Keratinocyte (primary cell): ENCODE measurements around the gene B9D2. TPM values are rescaled to one million over a fixed set of nuclear protein-coding genes. Genes with fewer than 3 reads are reported as not detected.

Experiments used
- DNase-seq: peaks from one replicate; pipeline ENCODE4 v3.0.0-alpha.2; 2011; ENCODE audit warnings: low read depth, missing footprints, low spot score
- FAIRE-seq: peaks from 2 replicates; lab custom pipeline; 2011; peaks lifted over from hg19 to GRCh38; lab: Jason Lieb, UNC
- H2AFZ ChIP-seq: 2 replicates; pipeline ENCODE4 v1.6.0; 2012; ENCODE audit warnings: low read length, control low read depth, inconsistent platforms; ENCODE audit not compliant: control insufficient read depth
- H3K27ac ChIP-seq: 2 replicates; pipeline ENCODE4 v1.5.1; 2011; ENCODE audit warnings: low read length; ENCODE audit not compliant: control insufficient read depth, insufficient read depth
- H3K27me3 ChIP-seq: 3 replicates; pipeline ENCODE4 v1.6.0; 2011; ENCODE audit warnings: low read length; ENCODE audit not compliant: control insufficient read depth, insufficient read depth; ENCODE audit errors: extremely low read depth
- H3K36me3 ChIP-seq, 2 experiments: 2 replicates in 1 of 2; 3 replicates in 1 of 2; pipeline ENCODE4 v1.5.1; 2011; ENCODE audit warnings: low read length in 2 of 2, mild to moderate bottlenecking in 1 of 2; ENCODE audit not compliant: control insufficient read depth in 2 of 2, insufficient read depth in 2 of 2; ENCODE audit errors: extremely low read depth in 1 of 2
- H3K4me1 ChIP-seq: 3 replicates; pipeline ENCODE4 v1.5.1; 2011; ENCODE audit warnings: low read length; ENCODE audit not compliant: control insufficient read depth, insufficient read depth; ENCODE audit errors: extremely low read depth
- H3K4me2 ChIP-seq: 3 replicates; pipeline ENCODE4 v1.6.0; 2011; ENCODE audit warnings: low read depth, low read length; ENCODE audit not compliant: control insufficient read depth, insufficient read depth; ENCODE audit errors: extremely low read depth
- H3K4me3 ChIP-seq, 3 experiments: fragments of 200-600 bp in 1 of 3; sonication (generic) in 1 of 3; 2 replicates in 2 of 3; 3 replicates in 1 of 3; pipeline ENCODE4 v1.5.1; 2011 to 2016; ENCODE audit warnings: low read length in 3 of 3, mild to moderate bottlenecking in 3 of 3, control low read depth in 2 of 3, inconsistent platforms in 1 of 3, low read depth in 1 of 3, mixed read lengths in 1 of 3, mixed run types in 1 of 3, moderate library complexity in 1 of 3; ENCODE audit not compliant: control insufficient read depth in 2 of 3, insufficient read depth in 2 of 3; ENCODE audit errors: extremely low read depth in 1 of 3
- H3K79me2 ChIP-seq: 2 replicates; pipeline ENCODE4 v1.6.0; 2012; ENCODE audit warnings: low read length; ENCODE audit not compliant: control insufficient read depth, insufficient read depth
- H3K9ac ChIP-seq: 3 replicates; pipeline ENCODE4 v1.6.0; 2011; ENCODE audit warnings: low read length; ENCODE audit not compliant: control insufficient read depth, insufficient read depth; ENCODE audit errors: extremely low read depth
- H3K9me1 ChIP-seq: 3 replicates; pipeline ENCODE4 v1.6.0; 2011; ENCODE audit warnings: low read length; ENCODE audit not compliant: control insufficient read depth, insufficient read depth; ENCODE audit errors: extremely low read depth
- H3K9me3 ChIP-seq: 2 replicates; pipeline ENCODE4 v1.5.1; 2012; ENCODE audit warnings: low read depth, low read length; ENCODE audit not compliant: control insufficient read depth
- H4K20me1 ChIP-seq: 3 replicates; pipeline ENCODE4 v1.6.0; 2011; ENCODE audit warnings: low read length; ENCODE audit not compliant: control insufficient read depth, insufficient read depth; ENCODE audit errors: extremely low read depth
- CTCF ChIP-seq, 3 experiments: IDR thresholded peaks in 1 of 3; conservative IDR thresholded peaks in 1 of 3; optimal IDR thresholded peaks in 1 of 3; 2 replicates in 2 of 3; 3 replicates in 1 of 3; pipeline versions ENCODE3 to v1.5.1; 2011; ENCODE audit warnings: low read length in 3 of 3, mild to moderate bottlenecking in 3 of 3, moderate library complexity in 2 of 3, control low read depth in 1 of 3, inconsistent platforms in 1 of 3; ENCODE audit not compliant: insufficient read depth in 2 of 3; ENCODE audit errors: extremely low read depth in 1 of 3
- EZH2 ChIP-seq: IDR thresholded peaks from one replicate; pipeline ENCODE4 v1.6.1; 2012; ENCODE audit warnings: inconsistent platforms, mild to moderate bottlenecking, low read length, moderate library complexity
- dilution Hi-C: fragments of 300-500 bp; cut with MboI; formaldehyde crosslinking; loops from one replicate; pipeline ENCODE4 v1.7.0; 2020; ENCODE audit warnings: low sequenced_read_pairs; ENCODE audit not compliant: extremely low pct_ligation_motif_present
- polyA plus RNA-seq, 5 experiments: library from polyadenylated mRNA; depleted of rRNA in 3 of 5; stranded (reverse) in 3 of 5; stranded (forward) in 1 of 5; unstranded in 1 of 5; fragments of >200 nt; gene quantifications; 1 replicate in 1 of 5; 2 replicates in 3 of 5; 3 replicates in 1 of 5; pipeline versions ENCODE4 v1.2.1 to v1.2.3, GENCODE V29; 2011 to 2012; ENCODE audit warnings: missing spikeins in 2 of 5, low read depth in 1 of 5, low replicate concordance in 1 of 5

Gene B9D2
- polyA plus RNA-seq, 1 donor (not counting 4 experiments of a cell fraction or from before 2014, with no cell fraction given): 2.8 TPM

- no peak overlapping the region for H2AFZ ChIP-seq
- H3K79me2 ChIP-seq: peaks cover 2% of the 10 kb centered on the region
- FAIRE-seq (peak; percentile 62), DNase-seq (peak; percentile 61)
- peaks cover 10 to 12% of the 10 kb centered on the region in 2 experiments for H3K36me3 ChIP-seq
- TF ChIP-seq CTCF (optimal IDR thresholded peaks at IDR 0.05 in 1 of 3, IDR thresholded peaks at IDR 0.05 in 1 of 3, conservative IDR thresholded peaks at IDR 0.05 in 1 of 3; ENCODE audit: extremely low read depth in 1 of 3, insufficient read depth in 2 of 3, low read length in 3 of 3): peak in 1 of 3 experiments; percentile 0
- TF ChIP-seq EZH2: no peak
- peak overlapping the region; percentile 74 for H3K9ac ChIP-seq
- H3K9me3 ChIP-seq: no peaks in the 10 kb centered on the region
- H3K9me1 ChIP-seq: no peaks in the 10 kb centered on the region
- peak overlapping the region; percentile 72 for H3K27ac ChIP-seq
- peak overlapping the region; percentile 72 for H3K4me2 ChIP-seq
- peak overlapping the region in 1 of 3 experiments; percentile 13 for H3K4me3 ChIP-seq
- H3K27me3 ChIP-seq: no peaks in the 10 kb centered on the region
- peaks cover 27% of the 10 kb centered on the region for H3K4me1 ChIP-seq
- dilution Hi-C loops: no loop called here
- H4K20me1 ChIP-seq: peaks cover 5% of the 10 kb centered on the region
These were observed 36.3 kb downstream of the B9D2 start for GRCh38 chr19:41327576-41328156.

- H4K20me1 ChIP-seq: peaks cover 6% of the 10 kb centered on the region
- FAIRE-seq (peak; percentile 46), DNase-seq (no peak)
- no peak overlapping the region for H2AFZ ChIP-seq
- TF ChIP-seq EZH2: no peak
- no peak for TF ChIP-seq CTCF (optimal IDR thresholded peaks at IDR 0.05 in 1 of 3, IDR thresholded peaks at IDR 0.05 in 1 of 3, conservative IDR thresholded peaks at IDR 0.05 in 1 of 3; ENCODE audit: extremely low read depth in 1 of 3, insufficient read depth in 2 of 3, low read length in 3 of 3)
- H3K9ac ChIP-seq: peak overlapping the region; percentile 74
- H3K4me3 ChIP-seq: peak overlapping the region in 2 of 3 experiments; percentile 13 to 56
- H3K9me3 ChIP-seq: no peaks in the 10 kb centered on the region
- peak overlapping the region; percentile 63 for H3K27ac ChIP-seq
- H3K4me1 ChIP-seq: peaks cover 27% of the 10 kb centered on the region
- no peaks in the 10 kb centered on the region for H3K9me1 ChIP-seq
- dilution Hi-C loops: no loop called here
- peak overlapping the region; percentile 72 for H3K4me2 ChIP-seq
- no peaks in the 10 kb centered on the region for H3K27me3 ChIP-seq
- H3K79me2 ChIP-seq: peaks cover 2% of the 10 kb centered on the region
- peaks cover 10 to 16% of the 10 kb centered on the region in 2 experiments for H3K36me3 ChIP-seq
These were observed 36.8 kb downstream of the B9D2 start for GRCh38 chr19:41327076-41327575.
